Mucosa of rectum (tissue), 2 donors: ENCODE measurements around the gene STXBP5L.

Experiments
- H3K27ac ChIP-seq, 2 donors: one replicate each; pipeline ENCODE4 v1.7.0; 2013; ENCODE audit warnings: inconsistent platforms in 2 of 2, low read depth in 2 of 2, low read length in 2 of 2
- H3K27me3 ChIP-seq, 2 donors: one replicate each; pipeline ENCODE4 v1.7.0; 2013; ENCODE audit warnings: low read length in 2 of 2; ENCODE audit not compliant: control insufficient read depth in 2 of 2, insufficient read depth in 2 of 2
- H3K36me3 ChIP-seq, 2 donors: one replicate each; pipeline ENCODE4 v1.7.0; 2013; ENCODE audit warnings: low read length in 2 of 2; ENCODE audit not compliant: control insufficient read depth in 2 of 2, insufficient read depth in 2 of 2
- H3K4me1 ChIP-seq, 2 donors: one replicate each; pipeline ENCODE4 v1.7.0; 2013; ENCODE audit warnings: low read length in 2 of 2, mild to moderate bottlenecking in 1 of 2; ENCODE audit not compliant: control insufficient read depth in 2 of 2, insufficient read depth in 2 of 2
- H3K4me3 ChIP-seq, 2 donors: one replicate each; pipeline ENCODE4 v1.7.0; 2013; ENCODE audit warnings: low read length in 2 of 2
- H3K9ac ChIP-seq, 2 donors: one replicate each; pipeline ENCODE4 v1.7.0; 2013; ENCODE audit warnings: low read length in 2 of 2, low read depth in 1 of 2, mild to moderate bottlenecking in 1 of 2
- H3K9me3 ChIP-seq, 2 donors: one replicate each; pipeline ENCODE4 v1.7.0; 2013; ENCODE audit warnings: low read length in 2 of 2; ENCODE audit not compliant: control insufficient read depth in 2 of 2
- donor health status: healthy.
- donor health status: Normal muscosa, but diverticular disease.

STXBP5L gene

DNA sequence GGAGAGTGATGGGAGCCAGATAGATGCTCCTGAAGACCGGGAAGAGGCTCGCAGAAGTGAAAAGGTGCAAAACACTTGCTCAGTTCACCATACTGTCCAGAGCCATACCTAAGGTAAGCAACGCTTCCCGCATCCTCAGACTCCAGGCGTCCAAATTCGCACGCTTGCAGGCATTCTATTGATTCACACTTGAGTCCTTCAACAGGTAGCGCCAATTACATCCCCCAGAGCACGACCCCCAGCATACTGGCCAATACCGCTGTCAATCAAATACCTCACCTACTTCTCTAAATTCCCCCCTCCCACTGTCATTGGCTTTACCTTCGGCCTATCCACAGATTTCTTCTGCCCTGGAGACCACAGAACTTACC lies 361 bp upstream of the STXBP5L start:
- Histone ChIP-seq H3K27ac (no peak overlapping the region), H3K4me1 (peaks cover 3 to 11% of the 10 kb centered on the region in 2 donors), H3K4me3 (peak overlapping the region; percentile 17 to 53), H3K36me3 (no peaks in the 10 kb centered on the region), H3K27me3 (peaks cover 8 to 9% of the 10 kb centered on the region in 2 donors), H3K9me3 (no peaks in the 10 kb centered on the region), H3K9ac (no peak overlapping the region)

GRCh38 chr3:120908795-120909601 lies 993 bp downstream of the STXBP5L start:
- H3K36me3 ChIP-seq: no peaks in the 10 kb centered on the region
- no peaks in the 10 kb centered on the region for H3K9me3 ChIP-seq
- no peak overlapping the region for H3K27ac ChIP-seq
- peaks cover 8 to 9% of the 10 kb centered on the region in 2 donors for H3K27me3 ChIP-seq
- peaks cover 3 to 11% of the 10 kb centered on the region in 2 donors for H3K4me1 ChIP-seq
- peak overlapping the region; percentile 51 to 78 for H3K4me3 ChIP-seq
- H3K9ac ChIP-seq: peak overlapping the region in 1 of 2 donors; percentile 45

DNA sequence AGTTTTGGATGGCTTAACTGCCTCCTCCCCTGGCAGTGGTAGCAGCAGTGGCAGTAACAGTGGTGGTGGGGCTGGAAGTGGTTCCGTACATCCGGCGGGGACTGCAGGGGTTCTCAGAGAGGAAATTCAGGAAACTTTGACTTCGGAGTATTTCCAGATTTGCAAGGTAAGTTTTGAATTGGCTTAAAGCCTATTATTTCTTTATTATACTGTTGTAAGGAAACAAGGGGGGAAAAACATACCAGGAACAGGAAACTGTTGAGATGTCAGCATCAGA lies 1.5 kb downstream of the STXBP5L start:
- Histone ChIP-seq H3K9ac (no peak overlapping the region), H3K27me3 (peaks cover 8 to 9% of the 10 kb centered on the region in 2 donors), H3K36me3 (no peaks in the 10 kb centered on the region), H3K9me3 (no peaks in the 10 kb centered on the region), H3K4me1 (peaks cover 3 to 11% of the 10 kb centered on the region in 2 donors), H3K4me3 (peak overlapping the region; percentile 21 to 51), H3K27ac (no peak overlapping the region)

GRCh38 chr3:120926146-120926545 lies 18.1 kb downstream of the STXBP5L start:
- Histone ChIP-seq H3K36me3 (no peaks in the 10 kb centered on the region), H3K9ac (no peak overlapping the region), H3K4me3 (no peak overlapping the region), H3K27me3 (no peaks in the 10 kb centered on the region), H3K4me1 (no peaks in the 10 kb centered on the region), H3K27ac (no peak overlapping the region), H3K9me3 (peaks cover 0 to 3% of the 10 kb centered on the region in 2 donors)

- Histone ChIP-seq H3K27me3 (no peaks in the 10 kb centered on the region), H3K9me3 (peaks cover 0 to 3% of the 10 kb centered on the region in 2 donors), H3K9ac (no peak overlapping the region), H3K4me1 (no peaks in the 10 kb centered on the region), H3K27ac (no peak overlapping the region), H3K4me3 (no peak overlapping the region), H3K36me3 (no peaks in the 10 kb centered on the region)
These were observed 21.0 kb downstream of the STXBP5L start for GRCh38 chr3:120928991-120929390.

DNA sequence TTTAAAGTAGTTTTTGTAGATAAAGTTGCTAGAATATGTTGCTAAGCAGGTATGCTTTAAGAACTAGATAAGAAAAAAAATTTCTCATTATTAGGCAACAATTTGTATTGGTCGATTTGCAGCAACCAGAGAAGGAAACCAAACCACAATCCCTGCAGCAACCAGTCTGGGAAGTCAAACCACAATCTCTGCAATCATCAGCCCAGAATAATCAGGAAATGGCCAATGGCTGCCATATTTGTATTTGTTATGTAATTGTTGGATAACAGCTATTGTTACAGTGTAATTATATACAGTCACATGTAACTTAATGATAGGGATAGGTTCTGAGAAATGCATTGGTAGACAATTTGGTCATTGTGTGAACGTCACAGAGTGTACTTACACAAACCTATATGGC lies 23.6 kb downstream of the STXBP5L start:
- peaks cover 0 to 3% of the 10 kb centered on the region in 2 donors for H3K9me3 ChIP-seq
- H3K4me1 ChIP-seq: no peaks in the 10 kb centered on the region
- H3K27me3 ChIP-seq: no peaks in the 10 kb centered on the region
- H3K9ac ChIP-seq: no peak overlapping the region
- H3K27ac ChIP-seq: no peak overlapping the region
- no peak overlapping the region for H3K4me3 ChIP-seq
- H3K36me3 ChIP-seq: no peaks in the 10 kb centered on the region

DNA sequence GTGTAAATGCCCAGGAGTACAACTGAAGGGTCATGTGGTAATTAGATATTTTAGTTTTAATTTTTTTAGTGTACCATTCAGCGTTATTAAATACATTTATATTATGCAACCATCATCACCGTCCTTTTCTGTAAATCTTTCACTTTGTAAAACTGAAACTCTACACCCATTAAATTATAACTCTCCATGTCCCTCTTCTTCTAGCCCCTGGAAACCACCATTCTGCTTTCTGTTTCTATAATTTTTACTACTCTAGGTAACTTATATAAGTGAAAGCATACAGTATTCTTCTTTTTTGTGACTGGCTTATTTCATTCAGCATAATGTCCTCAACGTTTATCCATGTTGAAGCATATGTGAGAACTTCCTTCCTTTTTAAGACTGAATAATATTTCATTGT lies 48.1 kb downstream of the STXBP5L start:
- no peak overlapping the region for H3K4me3 ChIP-seq
- H3K9me3 ChIP-seq: no peaks in the 10 kb centered on the region
- no peak overlapping the region for H3K27ac ChIP-seq
- no peak overlapping the region for H3K9ac ChIP-seq
- H3K4me1 ChIP-seq: no peaks in the 10 kb centered on the region
- H3K36me3 ChIP-seq: no peaks in the 10 kb centered on the region
- no peaks in the 10 kb centered on the region for H3K27me3 ChIP-seq

DNA sequence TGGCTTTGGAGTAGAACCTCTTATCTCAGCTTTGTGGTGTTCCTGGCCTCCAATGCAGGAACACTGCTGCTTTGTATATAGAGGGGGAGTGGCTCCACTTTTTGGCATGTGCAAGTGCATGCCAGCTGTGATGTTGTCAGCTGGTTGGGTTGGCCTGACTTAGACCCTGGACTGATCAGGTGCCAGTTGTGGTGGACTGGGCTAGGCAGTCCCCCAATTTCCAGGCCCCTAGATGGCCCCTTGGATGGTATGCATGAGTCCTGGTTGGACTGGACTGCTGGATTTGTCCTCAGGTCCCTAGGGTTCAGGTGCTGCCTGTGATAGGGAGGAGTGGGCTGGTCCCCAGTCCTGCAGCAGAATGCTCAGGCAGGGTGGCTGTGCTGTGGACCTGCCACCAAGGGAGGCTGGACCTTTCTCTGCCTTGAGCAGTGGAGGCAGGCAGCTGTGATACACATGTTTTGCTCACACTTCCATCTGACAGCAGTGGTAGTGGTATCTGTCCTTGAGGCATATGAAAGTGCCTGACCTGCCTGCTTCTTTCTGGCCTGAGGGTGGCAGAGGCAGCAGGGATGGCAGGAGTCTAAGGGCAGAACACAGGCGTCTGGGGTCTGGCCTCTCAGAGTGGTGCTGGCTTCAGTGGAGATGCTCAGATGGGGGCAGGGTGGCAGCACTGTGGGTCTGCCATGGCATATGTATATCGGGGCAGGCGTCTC lies 74.8 kb downstream of the STXBP5L start:
- no peaks in the 10 kb centered on the region for H3K27me3 ChIP-seq
- no peaks in the 10 kb centered on the region for H3K4me1 ChIP-seq
- H3K4me3 ChIP-seq: no peak overlapping the region
- H3K9me3 ChIP-seq: no peaks in the 10 kb centered on the region
- no peaks in the 10 kb centered on the region for H3K36me3 ChIP-seq
- no peak overlapping the region for H3K9ac ChIP-seq
- H3K27ac ChIP-seq: no peak overlapping the region

DNA sequence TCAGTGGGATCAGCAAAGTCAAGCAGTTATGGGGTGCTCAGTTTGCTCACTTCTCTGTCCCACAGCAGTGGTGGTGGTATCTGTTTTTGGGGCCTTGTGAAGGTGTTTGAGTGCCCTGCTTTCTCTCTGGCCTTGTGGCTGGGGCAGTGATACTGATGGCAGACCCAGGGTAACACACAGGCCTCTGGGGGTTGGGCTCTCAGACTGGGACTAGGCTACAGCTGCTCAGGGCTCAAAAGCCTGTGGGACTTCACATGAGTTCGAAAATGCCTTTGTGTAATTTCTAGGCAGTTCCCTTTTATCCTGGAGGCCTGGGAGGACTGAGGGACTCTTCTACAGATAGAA lies 75.3 kb downstream of the STXBP5L start:
- H3K9me3 ChIP-seq: no peaks in the 10 kb centered on the region
- H3K4me1 ChIP-seq: no peaks in the 10 kb centered on the region
- no peak overlapping the region for H3K9ac ChIP-seq
- no peak overlapping the region for H3K27ac ChIP-seq
- no peaks in the 10 kb centered on the region for H3K36me3 ChIP-seq
- H3K4me3 ChIP-seq: no peak overlapping the region
- no peaks in the 10 kb centered on the region for H3K27me3 ChIP-seq

DNA sequence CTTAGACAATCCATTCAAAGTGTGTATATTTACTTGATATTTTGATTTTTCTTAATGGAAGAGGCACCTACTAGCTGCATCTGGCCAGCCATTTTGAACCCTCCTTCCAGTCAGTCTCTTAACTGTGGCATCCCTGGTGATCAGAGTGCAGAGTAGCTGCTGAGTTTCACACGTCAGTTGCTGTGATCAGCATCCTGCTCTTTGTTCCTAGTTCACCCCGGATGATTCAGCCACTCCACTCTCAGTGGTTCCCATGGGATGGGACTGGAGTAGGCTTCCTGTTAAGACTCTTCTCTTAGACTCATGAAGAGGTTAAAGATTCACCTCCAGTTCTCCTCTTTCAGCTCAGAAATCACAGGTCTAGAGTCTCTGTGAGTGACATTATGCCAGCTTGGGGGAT lies 75.8 kb downstream of the STXBP5L start:
- Histone ChIP-seq H3K36me3 (no peaks in the 10 kb centered on the region), H3K27ac (no peak overlapping the region), H3K9me3 (no peaks in the 10 kb centered on the region), H3K9ac (no peak overlapping the region), H3K27me3 (no peaks in the 10 kb centered on the region), H3K4me3 (no peak overlapping the region), H3K4me1 (no peaks in the 10 kb centered on the region)
